ENCODE data around the gene LAG3.
A peak's percentile ranks its signal among the peaks of the same experiment; 100 is the strongest.
"Not testable (repeated sequence)": the region's sequence is repeated elsewhere in the genome, so short reads cannot be mapped to it uniquely, and the experiment has no call there.

The LAG3 gene

DNA sequence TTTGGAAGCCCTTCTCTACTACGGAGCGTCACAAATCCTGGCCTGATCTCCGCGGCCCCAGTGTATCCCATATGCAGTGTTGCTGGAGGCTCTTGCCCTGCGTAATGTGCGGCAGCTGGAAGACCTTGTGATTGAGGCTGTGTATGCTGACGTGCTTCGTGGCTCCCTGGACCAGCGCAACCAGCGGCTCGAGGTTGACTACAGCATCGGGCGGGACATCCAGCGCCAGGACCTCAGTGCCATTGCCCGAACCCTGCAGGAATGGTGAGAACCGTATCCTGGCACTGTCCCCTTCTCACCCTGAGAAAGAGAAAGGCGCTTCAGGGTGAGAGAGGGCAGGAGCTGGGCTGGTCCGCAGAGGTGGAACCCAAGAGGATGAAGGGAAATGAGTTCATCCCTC is 43.1 kb upstream of the LAG3 start:
- Histone ChIP-seq H3K36me3 (peaks cover 28% of the 10 kb centered on the region), H3K4me3 (ENCODE audit: low read depth, low read length) (no peak overlapping the region), H3K9me3 (ENCODE audit: severe bottlenecking) (no peaks in the 10 kb centered on the region), H3K27me3 (ENCODE audit: insufficient read depth, low read depth, severe bottlenecking) (no peaks in the 10 kb centered on the region), H3K27ac (no peak overlapping the region)
- no peak for DNase-seq
- TF ChIP-seq, protein P1, sequence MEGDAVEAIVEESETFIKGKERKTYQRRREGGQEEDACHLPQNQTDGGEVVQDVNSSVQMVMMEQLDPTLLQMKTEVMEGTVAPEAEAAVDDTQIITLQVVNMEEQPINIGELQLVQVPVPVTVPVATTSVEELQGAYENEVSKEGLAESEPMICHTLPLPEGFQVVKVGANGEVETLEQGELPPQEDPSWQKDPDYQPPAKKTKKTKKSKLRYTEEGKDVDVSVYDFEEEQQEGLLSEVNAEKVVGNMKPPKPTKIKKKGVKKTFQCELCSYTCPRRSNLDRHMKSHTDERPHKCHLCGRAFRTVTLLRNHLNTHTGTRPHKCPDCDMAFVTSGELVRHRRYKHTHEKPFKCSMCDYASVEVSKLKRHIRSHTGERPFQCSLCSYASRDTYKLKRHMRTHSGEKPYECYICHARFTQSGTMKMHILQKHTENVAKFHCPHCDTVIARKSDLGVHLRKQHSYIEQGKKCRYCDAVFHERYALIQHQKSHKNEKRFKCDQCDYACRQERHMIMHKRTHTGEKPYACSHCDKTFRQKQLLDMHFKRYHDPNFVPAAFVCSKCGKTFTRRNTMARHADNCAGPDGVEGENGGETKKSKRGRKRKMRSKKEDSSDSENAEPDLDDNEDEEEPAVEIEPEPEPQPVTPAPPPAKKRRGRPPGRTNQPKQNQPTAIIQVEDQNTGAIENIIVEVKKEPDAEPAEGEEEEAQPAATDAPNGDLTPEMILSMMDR (IDR thresholded peaks at IDR 0.05; ENCODE audit: low read depth, low read length): no peak

DNA sequence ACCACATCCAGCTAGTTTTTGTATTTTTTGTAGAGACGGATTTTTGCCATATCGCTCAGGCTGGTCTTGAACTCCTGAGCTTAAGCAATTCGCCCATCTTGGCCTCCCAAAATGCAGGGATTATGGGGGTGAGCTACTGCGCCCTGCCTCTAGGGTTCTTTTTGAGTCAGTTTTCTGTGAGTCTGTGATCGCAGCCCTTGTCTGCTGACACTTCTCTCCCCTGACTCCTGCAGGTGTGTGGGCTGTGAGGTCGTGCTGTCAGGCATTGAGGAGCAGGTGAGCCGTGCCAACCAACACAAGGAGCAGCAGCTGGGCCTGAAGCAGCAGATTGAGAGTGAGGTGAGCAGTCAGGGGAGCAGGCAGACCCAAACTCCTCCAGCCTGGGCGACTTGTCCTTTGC is 42.2 kb upstream of the LAG3 start:
- H3K27me3 ChIP-seq (ENCODE audit: insufficient read depth, low read depth, severe bottlenecking): no peaks in the 10 kb centered on the region
- H3K36me3 ChIP-seq: peaks cover 28% of the 10 kb centered on the region

DNA sequence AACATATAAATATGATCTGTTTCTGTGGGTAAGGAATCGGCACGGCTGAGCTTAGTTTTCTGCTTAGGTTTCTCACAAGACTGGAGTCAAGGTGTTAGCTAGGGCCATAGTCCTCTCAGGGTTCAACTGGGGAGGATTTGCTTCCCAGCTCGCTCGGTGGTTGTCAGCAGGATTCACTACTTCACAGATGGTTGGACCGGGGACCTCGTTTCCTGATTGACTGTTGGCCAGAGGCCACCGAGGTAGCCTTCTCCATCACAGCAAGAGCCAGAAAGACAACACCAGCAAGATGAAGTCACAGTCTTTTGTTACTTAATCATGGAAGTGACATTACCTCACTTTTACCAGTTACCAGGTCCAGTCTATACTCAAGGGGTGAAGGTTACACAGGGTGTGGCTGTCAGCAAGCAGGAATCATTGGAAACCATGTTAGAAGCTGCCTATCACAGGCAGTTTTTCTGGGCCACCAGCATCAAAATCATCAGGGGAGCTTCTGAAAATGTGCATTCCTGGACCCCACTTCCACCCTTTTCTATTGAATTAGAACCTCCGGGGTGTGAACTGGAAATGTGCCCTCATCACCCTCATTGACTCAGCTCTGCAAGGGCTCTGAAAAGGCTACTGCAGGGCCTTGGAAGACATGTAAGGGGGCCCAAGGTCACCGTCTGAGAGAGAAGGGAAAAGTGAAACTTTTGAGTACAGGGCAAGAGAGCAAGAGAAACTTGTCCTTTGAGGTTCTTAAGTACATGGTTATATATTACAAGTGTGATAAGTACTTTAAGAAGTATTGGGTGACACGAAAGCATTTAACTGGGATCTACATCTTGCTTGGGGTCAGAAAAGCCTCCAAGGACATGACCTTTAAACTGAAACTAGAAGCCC is 37.6 kb upstream of the LAG3 start:
- peaks cover 14% of the 10 kb centered on the region for H3K36me3 ChIP-seq
- peak; percentile 34 for DNase-seq
- no peak overlapping the region for H3K27ac ChIP-seq
- no peaks in the 10 kb centered on the region for H3K27me3 ChIP-seq (ENCODE audit: insufficient read depth, low read depth, severe bottlenecking)
- H3K4me3 ChIP-seq (ENCODE audit: low read depth, low read length): no peak overlapping the region
- TF ChIP-seq, protein P1 (IDR thresholded peaks at IDR 0.05; ENCODE audit: low read depth, low read length): no peak
- no peaks in the 10 kb centered on the region for H3K9me3 ChIP-seq (ENCODE audit: severe bottlenecking)

More for the DNA sequence above, 42.2 kb upstream of the LAG3 start:
- TF ChIP-seq, protein P1 (IDR thresholded peaks at IDR 0.05; ENCODE audit: low read depth, low read length): no peak
- DNase-seq: no peak
- no peaks in the 10 kb centered on the region for H3K9me3 ChIP-seq (ENCODE audit: severe bottlenecking)
- H3K4me3 ChIP-seq (ENCODE audit: low read depth, low read length): no peak overlapping the region
- H3K27ac ChIP-seq: no peak overlapping the region

DNA sequence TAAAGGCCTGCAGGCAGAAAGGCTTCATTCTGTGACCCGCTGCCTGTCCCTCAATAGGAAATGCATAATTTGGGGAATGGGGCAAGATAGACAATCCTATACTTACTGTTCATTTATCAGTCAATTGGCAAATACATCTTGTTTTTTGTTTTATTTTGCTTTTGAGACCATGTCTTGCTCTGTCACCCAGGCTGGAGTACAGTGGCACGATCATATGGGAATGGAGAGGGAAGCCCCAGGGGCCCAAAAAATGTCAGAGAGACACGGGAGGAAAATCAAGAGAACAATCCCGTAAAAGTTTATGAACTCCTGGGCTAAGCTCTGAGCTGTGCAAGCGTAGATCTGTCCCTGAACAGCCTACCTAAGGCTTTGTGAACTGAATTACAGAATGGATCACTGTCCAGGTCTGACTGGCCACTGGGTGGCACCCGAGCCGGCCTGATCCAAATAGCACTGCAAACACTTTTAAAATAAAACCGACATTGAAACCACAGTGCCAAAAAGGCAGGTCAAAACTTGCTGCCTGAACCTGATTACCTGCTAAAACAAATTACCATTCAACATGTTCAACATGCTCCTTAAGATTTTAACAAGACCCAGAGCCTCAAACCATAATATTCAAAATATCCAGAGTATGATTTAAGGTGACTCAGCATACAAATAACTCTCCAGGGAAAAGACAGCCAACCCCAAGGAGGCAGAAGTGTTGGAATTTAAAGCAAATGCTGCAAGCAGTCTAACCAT is 36.7 kb upstream of the LAG3 start:
- TF ChIP-seq, protein P1 (IDR thresholded peaks at IDR 0.05; ENCODE audit: low read depth, low read length): peak; percentile 81
- peaks cover 9% of the 10 kb centered on the region for H3K36me3 ChIP-seq
- no peaks in the 10 kb centered on the region for H3K9me3 ChIP-seq (ENCODE audit: severe bottlenecking)
- H3K27ac ChIP-seq: peak overlapping the region; percentile 60
- no peak overlapping the region for H3K4me3 ChIP-seq (ENCODE audit: low read depth, low read length)
- peak; percentile 72 for DNase-seq
- no peaks in the 10 kb centered on the region for H3K27me3 ChIP-seq (ENCODE audit: insufficient read depth, low read depth, severe bottlenecking)

DNA sequence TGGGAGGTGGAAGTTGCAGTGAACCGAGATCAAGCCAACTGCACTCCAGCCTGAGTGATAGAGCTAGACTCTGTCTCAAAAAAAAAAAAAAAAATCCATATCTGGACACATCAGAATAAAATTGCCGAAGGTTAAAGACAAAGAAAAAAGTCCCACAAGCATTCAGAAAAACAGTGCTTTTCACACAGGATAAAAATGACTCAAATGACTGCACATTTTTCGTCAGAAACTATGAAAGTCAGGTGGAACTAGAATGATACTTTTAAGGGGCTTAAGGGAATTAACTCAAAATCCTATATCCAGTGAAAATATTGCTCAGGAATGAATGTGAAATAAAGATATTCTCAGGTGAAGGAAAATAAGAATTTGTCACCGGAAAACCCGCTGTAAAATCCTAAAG is 35.6 kb upstream of the LAG3 start:
- H3K27me3 ChIP-seq (ENCODE audit: insufficient read depth, low read depth, severe bottlenecking): no peaks in the 10 kb centered on the region
- H3K4me3 ChIP-seq (ENCODE audit: low read depth, low read length): no peak overlapping the region
- DNase-seq: no peak
- H3K9me3 ChIP-seq (ENCODE audit: severe bottlenecking): no peaks in the 10 kb centered on the region
- TF ChIP-seq, protein P1 (IDR thresholded peaks at IDR 0.05; ENCODE audit: low read depth, low read length): no peak
- H3K27ac ChIP-seq: no peak overlapping the region
- no peaks in the 10 kb centered on the region; the same call in 1 of the 2 replicates for H3K36me3 ChIP-seq

DNA sequence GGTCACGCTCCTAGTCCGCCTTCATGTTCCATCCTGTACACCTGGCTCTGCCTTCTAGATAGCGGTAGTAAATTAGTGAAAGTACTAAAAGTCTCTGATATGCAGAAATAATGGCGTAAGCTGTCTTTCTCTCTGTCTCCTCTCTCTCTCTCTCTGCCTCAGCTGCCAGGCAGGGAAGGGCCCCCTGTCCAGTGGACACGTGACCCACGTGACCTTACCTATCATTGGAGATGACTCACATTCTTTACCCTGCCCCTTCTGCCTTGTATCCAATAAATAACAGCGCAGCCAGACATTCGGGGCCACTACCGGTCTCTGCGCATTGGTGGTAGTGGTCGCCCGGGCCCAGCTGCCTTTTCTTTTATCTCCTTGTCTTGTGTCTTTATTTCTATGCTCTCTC is 30.2 kb upstream of the LAG3 start:
- not testable (repeated sequence) for DNase-seq; H3K4me3 ChIP-seq (ENCODE audit: low read depth, low read length); H3K27me3 ChIP-seq (ENCODE audit: insufficient read depth, low read depth, severe bottlenecking); H3K27ac ChIP-seq; H3K9me3 ChIP-seq (ENCODE audit: severe bottlenecking)
- peaks cover 17% of the 10 kb centered on the region for H3K36me3 ChIP-seq

Data from WERI-Rb-1 (cell line).